Gastrocnemius medialis (tissue), 4 donors: ENCODE measurements around the gene SAP25. TPM values are rescaled to one million over a fixed set of nuclear protein-coding genes. Genes with fewer than 3 reads are reported as not detected.

Source experiments
- ATAC-seq, 2 donors: fragments of 150-250 bp; one replicate each; pipeline ENCODE4 v1.9.1; 2016
- DNase-seq, 2 donors: peaks; one replicate each; pipeline ENCODE4 v3.0.0-alpha.2; 2019
- H3K27ac ChIP-seq, 4 donors: fragments of 200-600 bp; sonication (generic); 1 replicate in 1 of 4; 2 replicates in 3 of 4; pipeline ENCODE4 v1.5.1; 2016 to 2018; ENCODE audit warnings: mild to moderate bottlenecking in 2 of 4, moderate library complexity in 1 of 4
- H3K27me3 ChIP-seq, 3 donors: fragments of 200-600 bp; sonication (generic) in 2 of 3; 1 replicate in 1 of 3; 2 replicates in 2 of 3; pipeline versions ENCODE4 v1.5.1 to v1.6.0; 2016 to 2019; ENCODE audit warnings: mild to moderate bottlenecking in 1 of 3, moderate library complexity in 1 of 3
- H3K36me3 ChIP-seq, 2 donors: fragments of 200-600 bp; sonication (generic) in 1 of 2; one replicate each; pipeline ENCODE4 v1.5.1; 2017 to 2018
- H3K4me1 ChIP-seq, 2 donors: fragments of 200-600 bp; sonication (generic) in 1 of 2; one replicate each; pipeline ENCODE4 v1.5.1; 2016 to 2017; ENCODE audit warnings: mild to moderate bottlenecking in 2 of 2
- H3K4me3 ChIP-seq, 4 donors: fragments of 200-600 bp; sonication (generic) in 3 of 4; 1 replicate in 1 of 4; 2 replicates in 3 of 4; pipeline ENCODE4 v1.5.1; 2016 to 2019; ENCODE audit warnings: mild to moderate bottlenecking in 2 of 4
- H3K9me3 ChIP-seq, 3 donors: fragments of 200-600 bp; sonication (generic) in 2 of 3; 1 replicate in 1 of 3; 2 replicates in 2 of 3; pipeline ENCODE4 v1.5.1; 2016 to 2019
- POLR2A ChIP-seq, 2 donors: fragments of 450-650 bp; IDR thresholded peaks; one replicate each; pipeline ENCODE4 v1.6.1; 2017; ENCODE audit warnings: antibody characterized with exemption in 2 of 2, mild to moderate bottlenecking in 2 of 2, moderate library complexity in 2 of 2
- in situ Hi-C, 4 donors: fragments of 200-750 bp; cut with MboI; loops; one replicate each; pipeline versions ENCODE4 v1.15.0 to v1.8.0; 2017; ENCODE audit warnings: low sequenced_read_pairs in 4 of 4
- intact Hi-C: fragments of 100-400 bp; cut with DNase I; formaldehyde crosslinking; loops from one replicate; pipeline ENCODE4 v1.15.1; 2023; ENCODE audit warnings: low total_unique reads
- total RNA-seq, 4 donors: library from RNA; depleted of rRNA; stranded (reverse); fragments of >200 nt; gene quantifications; one replicate each; pipeline versions ENCODE4 v1.1.0 to v1.2.3, GENCODE V29; 2016
- TF ChIP-seq, protein P1 (sequence below), 5 experiments: fragments of 450-650 bp in 3 of 5; fragments of 200-600 bp in 2 of 5; sonication (generic) in 2 of 5; IDR thresholded peaks in 4 of 5; conservative IDR thresholded peaks in 1 of 5; 1 replicate in 4 of 5; 2 replicates in 1 of 5; pipeline ENCODE4 v1.5.1; 2016 to 2019; ENCODE audit warnings: antibody characterized with exemption in 5 of 5, mild to moderate bottlenecking in 3 of 5, moderate library complexity in 3 of 5

SAP25 gene
- total RNA-seq, 4 donors from 2014 or later = 0.49 TPM; not detected in 3

DNA sequence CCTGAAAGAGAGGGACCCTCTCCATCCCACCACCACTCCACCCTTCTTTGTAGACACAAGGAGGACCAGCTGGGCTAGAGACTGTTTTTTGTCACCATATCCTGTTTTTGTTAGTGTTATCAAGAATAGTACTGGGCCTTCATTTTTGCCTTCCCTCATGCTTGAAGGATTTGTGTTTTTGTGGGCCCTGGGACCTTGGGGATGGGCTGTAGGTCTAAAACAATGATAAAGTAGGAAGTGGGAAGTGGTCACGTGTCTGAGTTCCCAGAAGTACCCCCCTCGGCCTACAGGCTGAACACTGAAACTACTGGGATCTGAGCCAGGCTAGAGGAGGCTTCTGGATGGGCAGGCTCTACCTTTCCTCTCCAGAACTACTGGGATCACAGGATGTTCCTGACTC, 25.8 kb downstream of the SAP25 start:
- peaks cover 22 to 42% of the 10 kb centered on the region in 2 donors for H3K4me1 ChIP-seq
- peaks cover 0 to 13% of the 10 kb centered on the region in 2 donors for H3K36me3 ChIP-seq
- no peaks in the 10 kb centered on the region for H3K27me3 ChIP-seq
- TF ChIP-seq, protein P1, sequence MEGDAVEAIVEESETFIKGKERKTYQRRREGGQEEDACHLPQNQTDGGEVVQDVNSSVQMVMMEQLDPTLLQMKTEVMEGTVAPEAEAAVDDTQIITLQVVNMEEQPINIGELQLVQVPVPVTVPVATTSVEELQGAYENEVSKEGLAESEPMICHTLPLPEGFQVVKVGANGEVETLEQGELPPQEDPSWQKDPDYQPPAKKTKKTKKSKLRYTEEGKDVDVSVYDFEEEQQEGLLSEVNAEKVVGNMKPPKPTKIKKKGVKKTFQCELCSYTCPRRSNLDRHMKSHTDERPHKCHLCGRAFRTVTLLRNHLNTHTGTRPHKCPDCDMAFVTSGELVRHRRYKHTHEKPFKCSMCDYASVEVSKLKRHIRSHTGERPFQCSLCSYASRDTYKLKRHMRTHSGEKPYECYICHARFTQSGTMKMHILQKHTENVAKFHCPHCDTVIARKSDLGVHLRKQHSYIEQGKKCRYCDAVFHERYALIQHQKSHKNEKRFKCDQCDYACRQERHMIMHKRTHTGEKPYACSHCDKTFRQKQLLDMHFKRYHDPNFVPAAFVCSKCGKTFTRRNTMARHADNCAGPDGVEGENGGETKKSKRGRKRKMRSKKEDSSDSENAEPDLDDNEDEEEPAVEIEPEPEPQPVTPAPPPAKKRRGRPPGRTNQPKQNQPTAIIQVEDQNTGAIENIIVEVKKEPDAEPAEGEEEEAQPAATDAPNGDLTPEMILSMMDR (IDR thresholded peaks at IDR 0.05 in 4 of 5, conservative IDR thresholded peaks at IDR 0.05 in 1 of 5) = no peak
- no peak overlapping the region for H3K4me3 ChIP-seq
- H3K9me3 ChIP-seq = no peaks in the 10 kb centered on the region
- intact Hi-C loops = no loop called here
- in situ Hi-C loops = no loop called here
- peak overlapping the region; percentile 31 to 84 (median 76) for H3K27ac ChIP-seq
- ATAC-seq = no peak
- no peak for DNase-seq

DNA sequence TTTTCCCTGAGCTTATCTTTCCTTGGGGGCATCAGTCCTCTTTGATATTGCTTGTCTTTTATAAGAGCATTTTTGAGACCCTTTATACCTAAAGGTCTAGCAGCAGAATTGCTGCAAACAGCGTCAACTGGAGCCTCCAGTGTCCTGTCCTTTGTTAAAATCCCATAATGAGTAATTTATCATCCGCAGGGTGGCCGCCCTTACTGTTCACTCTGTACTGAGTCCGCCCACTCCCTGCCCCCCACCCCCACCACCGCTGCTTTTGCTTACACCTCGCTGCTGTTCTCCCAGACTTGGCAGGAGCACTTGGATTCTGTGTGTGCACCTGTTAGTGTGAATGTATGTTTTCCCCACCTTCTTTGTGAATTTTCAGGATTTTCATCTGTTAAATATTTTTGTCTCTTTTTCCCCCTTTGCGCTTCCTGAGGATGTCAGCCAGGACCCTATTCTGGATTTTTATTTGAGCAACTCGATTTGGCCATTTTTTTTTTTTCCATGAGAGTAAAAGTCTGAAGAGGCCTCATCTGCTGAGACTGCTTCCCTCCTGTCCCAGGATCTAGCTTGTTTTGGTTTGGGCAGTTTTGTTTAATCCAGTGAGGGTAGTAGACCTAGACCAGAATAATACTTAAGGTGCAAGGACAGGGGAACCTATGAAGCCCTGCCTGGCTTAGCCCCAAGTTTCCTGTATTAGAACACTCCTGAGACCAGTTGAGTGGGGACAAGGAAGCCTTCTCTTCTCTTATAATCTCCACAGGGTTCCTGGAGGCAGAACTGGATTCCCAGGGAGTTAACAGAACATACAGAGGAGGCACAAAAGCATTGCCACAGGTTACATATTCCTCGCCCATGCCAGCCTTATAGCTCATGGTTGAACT, 26.5 kb downstream of the SAP25 start:
- DNase-seq = no peak
- peaks cover 22 to 42% of the 10 kb centered on the region in 2 donors for H3K4me1 ChIP-seq
- intact Hi-C loops = no loop called here

DNA sequence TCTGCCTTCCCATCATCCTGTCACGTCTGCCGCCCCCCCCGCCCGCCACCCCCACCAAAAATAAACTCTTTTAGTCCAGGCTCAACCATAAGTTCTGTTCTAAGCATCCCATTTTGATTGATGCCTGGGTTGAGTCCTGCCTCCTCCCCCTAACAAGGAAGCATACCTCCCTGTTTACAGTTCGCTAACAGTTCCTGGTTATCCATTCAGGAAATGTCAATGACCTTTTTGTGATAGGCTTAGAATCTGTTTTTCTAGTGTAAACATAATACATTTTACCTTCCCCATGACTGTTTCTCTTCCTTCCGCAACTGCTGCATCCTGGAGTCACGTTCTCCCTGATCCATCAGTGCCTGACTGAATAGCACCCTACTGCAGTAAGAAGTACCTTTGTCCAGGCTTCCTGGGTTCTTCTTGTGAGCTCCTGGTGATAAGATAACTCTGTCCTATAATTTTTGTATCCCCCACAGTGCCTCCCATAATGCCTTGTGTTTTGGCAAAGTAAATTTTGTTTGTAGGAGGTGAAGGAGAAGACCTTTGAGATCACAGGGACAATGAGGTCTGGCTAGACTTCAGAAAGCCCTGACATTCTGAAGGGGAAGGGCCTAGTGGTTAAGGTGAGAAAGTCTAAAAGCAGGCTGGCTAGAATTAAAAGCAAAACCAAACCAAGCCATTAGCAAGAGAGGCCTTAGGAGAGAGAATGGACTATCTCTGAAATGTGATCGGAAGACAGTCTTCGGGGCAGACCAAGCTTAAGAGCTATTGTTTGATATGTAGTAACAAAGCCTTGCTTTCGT, 27.4 kb downstream of the SAP25 start:
- TF ChIP-seq, protein P1 (IDR thresholded peaks at IDR 0.05 in 4 of 5, conservative IDR thresholded peaks at IDR 0.05 in 1 of 5) = no peak
- no peak for TF ChIP-seq POLR2A (IDR thresholded peaks at IDR 0.05)
- no peak overlapping the region for H3K4me3 ChIP-seq
- H3K27me3 ChIP-seq = no peaks in the 10 kb centered on the region
- intact Hi-C loops = no loop called here
- ATAC-seq (peak in 1 of 2 donors; percentile 8), DNase-seq (no peak)
- H3K9me3 ChIP-seq = no peaks in the 10 kb centered on the region
- in situ Hi-C loops = no loop called here
- H3K4me1 ChIP-seq = peaks cover 22 to 42% of the 10 kb centered on the region in 2 donors
- peaks cover 0 to 9% of the 10 kb centered on the region in 2 donors for H3K36me3 ChIP-seq
- peak overlapping the region; percentile 73 to 84 (median 76) for H3K27ac ChIP-seq

More for the DNA sequence above, 26.5 kb downstream of the SAP25 start:
- H3K27ac ChIP-seq = peak overlapping the region; percentile 31 to 84 (median 76)
- no peak for TF ChIP-seq POLR2A (IDR thresholded peaks at IDR 0.05)
- TF ChIP-seq, protein P1 (IDR thresholded peaks at IDR 0.05 in 4 of 5, conservative IDR thresholded peaks at IDR 0.05 in 1 of 5) = no peak
- H3K36me3 ChIP-seq = peaks cover 0 to 9% of the 10 kb centered on the region in 2 donors
- no peaks in the 10 kb centered on the region for H3K9me3 ChIP-seq
- H3K4me3 ChIP-seq = no peak overlapping the region
- ATAC-seq = no peak
- in situ Hi-C loops = no loop called here
- H3K27me3 ChIP-seq = no peaks in the 10 kb centered on the region

DNA sequence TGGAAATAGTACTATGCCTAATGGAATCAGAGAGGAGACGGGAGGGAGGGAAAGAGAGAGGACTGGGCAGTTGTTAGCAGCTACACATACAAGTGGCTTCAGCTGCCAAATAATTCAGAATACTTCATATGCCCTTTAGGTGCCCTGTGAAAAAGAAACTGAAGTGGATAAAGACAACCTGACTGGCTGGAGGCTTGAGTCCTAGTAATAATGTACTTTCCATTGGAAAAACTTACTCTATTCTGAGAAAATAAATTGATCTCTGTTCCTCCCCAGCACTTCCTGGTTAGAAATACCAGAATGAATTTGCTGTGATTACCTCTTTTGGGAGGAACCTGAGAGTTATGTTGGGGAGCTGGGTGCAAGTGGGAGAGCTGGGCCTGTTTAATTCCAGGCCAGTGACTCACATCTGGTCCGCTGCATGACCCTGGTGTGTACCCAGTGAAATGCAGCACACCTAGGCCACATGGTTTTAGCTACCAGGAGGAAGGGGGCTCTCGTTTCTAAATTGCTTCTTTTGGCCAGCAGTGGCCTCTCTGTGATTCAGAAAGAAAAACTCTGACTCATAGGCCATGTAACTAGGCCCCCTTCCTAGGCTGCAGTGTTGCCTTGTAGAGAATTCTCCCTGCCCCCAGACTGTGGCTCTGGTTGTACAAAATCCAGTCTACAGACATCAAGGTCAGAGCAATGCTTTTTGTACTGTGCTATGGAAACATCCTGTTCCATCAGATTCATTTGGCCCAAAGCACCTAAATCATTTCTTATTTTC, 28.2 kb downstream of the SAP25 start:
- H3K4me1 ChIP-seq = peaks cover 23 to 42% of the 10 kb centered on the region in 2 donors
- ATAC-seq (peak; percentile 71 to 83), DNase-seq (peak in 1 of 2 donors; percentile 51)
- H3K27me3 ChIP-seq = no peaks in the 10 kb centered on the region
- peaks cover 0 to 9% of the 10 kb centered on the region in 2 donors for H3K36me3 ChIP-seq
- H3K4me3 ChIP-seq = no peak overlapping the region
- peak overlapping the region; percentile 73 to 84 (median 76) for H3K27ac ChIP-seq
- H3K9me3 ChIP-seq = no peaks in the 10 kb centered on the region
- in situ Hi-C loops (no loop called here), intact Hi-C loops (no loop called here)
- TF ChIP-seq POLR2A (IDR thresholded peaks at IDR 0.05) = no peak
- TF ChIP-seq, protein P1 (IDR thresholded peaks at IDR 0.05 in 4 of 5, conservative IDR thresholded peaks at IDR 0.05 in 1 of 5) = no peak
